Inflammatory macrophage treated with lipopolysaccharide for 4 hours (primary cell): ENCODE data around the gene NFKBIB.
"Not testable (repeated sequence)": the region's sequence is repeated elsewhere in the genome, so short reads cannot be mapped to it uniquely, and the experiment has no call there.

Experiments used
- DNase-seq: peaks from one replicate; pipeline ENCODE4 v3.0.0-alpha.2; 2020

Gene NFKBIB, protein sequence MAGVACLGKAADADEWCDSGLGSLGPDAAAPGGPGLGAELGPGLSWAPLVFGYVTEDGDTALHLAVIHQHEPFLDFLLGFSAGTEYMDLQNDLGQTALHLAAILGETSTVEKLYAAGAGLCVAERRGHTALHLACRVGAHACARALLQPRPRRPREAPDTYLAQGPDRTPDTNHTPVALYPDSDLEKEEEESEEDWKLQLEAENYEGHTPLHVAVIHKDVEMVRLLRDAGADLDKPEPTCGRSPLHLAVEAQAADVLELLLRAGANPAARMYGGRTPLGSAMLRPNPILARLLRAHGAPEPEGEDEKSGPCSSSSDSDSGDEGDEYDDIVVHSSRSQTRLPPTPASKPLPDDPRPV

DNA sequence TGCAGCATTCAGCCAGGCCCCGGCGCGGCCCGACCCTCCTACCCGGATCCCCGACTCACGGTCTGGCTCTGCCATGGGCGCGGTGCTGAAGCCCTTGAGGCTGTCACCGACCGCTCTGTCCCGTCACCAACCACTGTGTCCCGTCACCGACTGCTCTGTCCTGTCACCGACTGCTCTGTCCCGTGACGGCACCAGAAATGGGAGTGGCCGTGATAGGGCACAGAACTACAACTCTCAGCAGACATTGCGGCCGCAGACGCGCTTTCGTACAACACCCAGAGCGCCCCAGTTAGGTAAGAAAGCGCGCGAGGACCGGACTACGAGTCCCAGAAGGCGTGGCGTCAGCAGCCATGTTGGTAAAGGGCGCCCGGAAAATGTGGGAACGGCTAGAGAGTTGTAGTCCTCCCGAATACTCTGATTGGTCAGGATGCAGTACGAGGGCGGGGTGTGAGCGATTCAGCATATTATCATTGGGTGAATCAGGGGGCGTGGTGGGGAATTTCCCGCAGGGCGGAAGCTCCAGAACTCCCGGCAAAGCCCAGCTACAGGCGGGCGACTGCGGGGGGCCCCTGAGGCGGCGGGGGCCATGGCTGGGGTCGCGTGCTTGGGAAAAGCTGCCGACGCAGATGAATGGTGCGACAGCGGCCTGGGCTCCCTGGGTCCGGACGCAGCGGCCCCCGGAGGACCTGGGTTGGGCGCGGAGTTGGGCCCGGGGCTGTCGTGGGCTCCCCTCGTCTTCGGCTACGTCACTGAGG lies at the start of gene NFKBIB, which contains the start of gene SIRT2:
NFKBIB (plus strand) TSS at position 523 of the 755 bp plus-strand sequence; CDS start at position 587, 64 bp downstream.
SIRT2 (minus strand) TSS at position 172 of the 755 bp plus-strand sequence; CDS start at position 75, 97 bp downstream.
- DNase-seq: peak; percentile 100

DNA sequence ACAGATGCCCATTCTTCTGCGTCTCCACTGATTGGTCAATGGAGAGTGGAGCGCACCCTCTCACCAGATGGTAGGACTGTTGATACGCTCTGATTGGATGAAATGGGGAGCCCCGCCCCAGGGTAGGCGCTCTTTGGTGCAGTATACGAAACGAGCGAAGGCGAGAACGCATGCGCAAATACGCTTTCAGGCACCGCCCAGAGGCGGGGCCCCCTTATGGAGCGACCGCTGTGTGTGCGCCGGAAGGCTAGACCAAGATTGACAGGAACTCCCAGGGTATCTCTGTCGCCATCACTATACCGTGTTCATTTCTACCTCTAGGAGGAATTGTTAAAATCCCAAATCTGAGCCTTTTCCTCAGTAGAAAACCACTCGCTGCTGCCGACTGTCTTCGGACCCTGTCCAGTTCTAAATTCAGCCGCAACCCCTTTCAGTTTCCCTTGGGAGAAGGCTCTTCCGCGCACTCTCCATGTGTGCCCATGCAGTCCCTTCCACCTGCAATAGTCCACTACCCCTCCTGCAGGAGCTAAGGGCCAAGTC lies 49.3 kb upstream of the NFKBIB start:
- DNase-seq: no peak

DNA sequence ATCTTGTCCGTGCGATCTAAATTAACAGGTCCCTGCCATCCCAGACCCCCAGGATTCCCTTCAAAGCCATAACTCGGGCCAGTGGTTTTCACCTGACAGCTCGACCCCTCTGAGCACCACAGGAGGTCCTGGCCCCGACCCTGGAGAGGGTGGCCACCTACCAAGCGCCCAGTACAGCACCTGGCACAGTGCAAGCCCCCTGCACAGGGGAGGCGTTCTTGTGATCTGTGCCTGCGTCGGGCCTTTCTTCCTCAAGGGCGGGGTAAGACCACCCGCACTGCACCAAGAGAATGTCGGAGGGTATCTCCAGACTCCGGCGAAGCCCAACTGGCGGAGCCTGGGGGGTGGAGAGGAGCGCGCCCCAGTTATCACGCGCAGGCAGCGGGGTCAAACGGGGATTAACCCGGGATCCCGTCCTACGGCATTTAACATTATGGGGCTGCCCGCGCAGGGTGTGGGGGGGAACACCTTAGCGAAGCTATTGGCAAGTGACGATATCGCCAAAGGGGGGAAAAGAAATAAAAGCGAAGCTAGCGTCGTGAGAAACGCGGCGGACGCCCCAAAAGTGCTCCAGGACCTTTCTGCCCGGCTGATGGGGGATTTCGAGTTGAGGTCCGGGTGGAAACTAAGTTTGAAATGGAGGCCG lies 48.7 kb upstream of the NFKBIB start:
- peak; percentile 13 for DNase-seq

DNA sequence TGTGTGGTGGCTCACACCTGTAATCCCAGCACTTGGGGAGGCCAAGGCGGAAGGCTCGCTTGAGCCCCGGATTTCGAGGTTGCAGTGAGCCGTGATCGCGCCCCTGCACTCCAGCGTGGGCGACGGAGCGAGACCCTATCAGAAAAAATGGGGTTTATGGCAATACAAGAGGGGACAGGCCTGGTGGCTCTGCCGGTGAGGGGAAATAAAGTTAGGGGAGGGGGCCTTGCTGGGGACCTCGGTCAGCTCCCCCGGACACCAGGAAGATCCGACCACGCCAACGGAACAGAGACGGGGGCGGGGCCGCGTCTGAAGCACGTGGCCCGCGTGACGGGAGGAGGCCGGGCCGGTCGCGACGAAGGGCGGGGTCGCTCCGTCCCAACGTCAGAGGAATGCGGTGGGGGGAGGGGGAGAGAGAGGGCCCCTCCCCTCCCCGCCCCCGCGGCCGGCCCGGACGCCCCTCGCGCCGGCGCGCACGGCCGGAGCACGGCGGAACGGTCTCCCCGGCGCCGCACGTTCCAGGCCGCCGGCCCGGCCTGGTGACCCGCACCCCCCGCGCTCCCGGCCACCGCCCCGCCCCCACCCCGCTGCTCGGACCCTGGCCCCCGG lies 48.0 kb upstream of the NFKBIB start:
- peak; percentile 96 for DNase-seq

DNA sequence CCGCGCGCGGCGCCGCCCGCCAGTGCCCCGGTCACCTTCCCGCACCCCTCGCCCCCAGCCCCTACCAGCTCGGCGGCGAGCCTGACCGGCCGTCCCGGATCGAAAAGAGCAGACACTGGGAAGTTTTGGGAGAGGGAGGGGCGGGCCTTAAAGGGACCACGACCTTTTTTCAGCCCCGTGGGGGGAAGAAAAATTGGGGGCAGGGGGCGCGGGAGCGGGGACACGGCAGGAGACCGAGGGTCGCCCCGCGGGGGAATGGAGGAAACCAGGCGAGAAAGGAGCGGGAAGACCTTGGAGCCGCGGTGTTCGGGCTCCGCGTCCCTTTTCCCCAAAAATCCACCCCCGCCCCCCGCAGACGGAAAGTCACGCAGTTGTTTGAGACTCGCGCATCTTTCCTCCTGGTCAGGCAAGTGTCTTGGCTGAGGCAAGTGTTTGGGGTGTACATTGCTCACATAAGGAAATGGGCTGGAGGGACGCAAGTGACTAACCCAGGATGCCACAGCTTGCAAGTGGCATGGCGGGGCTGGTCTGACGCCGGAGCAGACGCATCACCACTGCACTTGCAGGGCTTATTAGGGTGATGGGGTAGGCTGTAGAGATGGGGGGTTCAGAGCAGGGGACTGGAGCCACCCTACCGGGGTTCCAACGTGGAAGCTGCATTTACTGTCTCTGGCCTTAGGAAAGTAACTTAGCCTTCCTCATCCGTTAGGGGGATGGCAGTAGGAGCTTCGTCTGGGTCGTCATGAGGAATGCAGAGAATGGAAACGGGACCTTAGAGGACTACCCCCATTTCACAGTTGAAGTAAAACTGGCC lies 47.3 kb upstream of the NFKBIB start:
- peak; percentile 75 for DNase-seq

DNA sequence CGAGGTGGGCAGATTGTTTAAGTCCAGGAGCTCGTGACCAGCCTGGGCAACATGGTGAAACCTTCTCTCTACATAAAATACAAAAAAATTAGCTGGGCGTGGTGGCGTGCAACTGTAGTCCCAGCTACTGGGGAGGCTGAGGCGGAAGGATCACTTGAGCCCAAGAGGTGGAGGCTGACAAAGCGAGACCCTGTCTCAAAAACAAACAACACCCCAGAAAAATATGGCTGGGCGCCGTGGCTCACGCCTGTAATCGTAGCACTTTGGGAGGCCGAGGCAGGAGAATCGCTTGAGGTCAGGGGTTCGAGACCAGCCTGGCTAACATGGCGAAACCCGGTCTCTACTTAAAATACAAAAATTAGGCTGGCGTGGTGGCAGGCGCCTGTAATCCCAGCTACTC lies 46.6 kb upstream of the NFKBIB start:
- no peak for DNase-seq

DNA sequence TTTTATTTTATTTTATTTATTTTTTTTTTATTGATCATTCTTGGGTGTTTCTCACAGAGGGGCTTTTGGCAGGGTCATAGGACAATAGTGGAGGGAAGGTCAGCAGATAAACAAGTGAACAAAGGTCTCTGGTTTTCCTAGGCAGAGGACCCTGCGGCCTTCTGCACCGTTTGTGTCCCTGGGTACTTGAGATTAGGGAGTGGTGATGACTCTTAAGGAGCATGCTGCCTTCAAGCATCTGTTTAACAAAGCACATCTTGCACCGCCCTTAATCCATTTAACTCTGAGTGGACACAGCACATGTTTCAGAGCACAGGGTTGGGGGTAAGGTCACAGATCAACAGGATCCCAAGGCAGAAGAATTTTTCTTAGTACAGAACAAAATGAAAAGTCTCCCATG lies 44.8 kb upstream of the NFKBIB start:
- DNase-seq: not testable (repeated sequence)

DNA sequence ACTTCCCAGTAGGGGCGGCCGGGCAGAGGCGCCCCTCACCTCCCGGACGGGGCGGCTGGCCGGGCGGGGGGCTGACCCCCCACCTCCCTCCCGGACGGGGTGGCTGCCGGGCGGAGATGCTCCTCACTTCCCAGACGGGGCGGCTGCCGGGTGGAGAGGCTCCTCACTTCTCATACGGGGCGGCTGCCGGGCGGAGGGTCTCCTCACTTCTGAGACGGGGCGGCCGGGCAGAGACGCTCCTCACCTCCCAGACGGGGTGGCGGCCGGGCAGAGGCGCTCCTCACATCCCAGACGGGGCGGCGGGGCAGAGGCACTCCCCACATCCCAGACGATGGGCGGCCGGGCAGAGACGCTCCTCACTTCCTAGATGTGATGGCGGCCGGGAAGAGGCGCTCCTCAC lies 44.0 kb upstream of the NFKBIB start:
- DNase-seq: not testable (repeated sequence)

DNA sequence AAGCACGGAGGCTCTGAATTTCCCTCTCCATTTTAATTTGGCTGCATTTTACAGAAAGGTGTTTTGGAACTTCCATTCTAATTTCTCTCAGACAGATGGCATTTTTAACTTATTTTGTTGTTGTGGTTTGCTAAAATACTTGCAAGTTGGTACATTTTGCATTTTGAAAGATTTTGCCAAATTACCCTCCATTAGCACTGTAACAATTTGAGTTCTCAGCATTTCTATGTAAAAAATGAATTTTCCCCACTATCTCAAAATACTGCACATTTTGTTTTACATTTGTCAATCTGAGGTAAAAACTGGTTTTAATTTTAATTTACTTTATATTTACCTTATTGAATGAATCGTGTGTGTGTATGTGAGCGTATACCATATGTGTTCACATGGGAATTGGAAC lies 43.0 kb upstream of the NFKBIB start:
- no peak for DNase-seq

DNA sequence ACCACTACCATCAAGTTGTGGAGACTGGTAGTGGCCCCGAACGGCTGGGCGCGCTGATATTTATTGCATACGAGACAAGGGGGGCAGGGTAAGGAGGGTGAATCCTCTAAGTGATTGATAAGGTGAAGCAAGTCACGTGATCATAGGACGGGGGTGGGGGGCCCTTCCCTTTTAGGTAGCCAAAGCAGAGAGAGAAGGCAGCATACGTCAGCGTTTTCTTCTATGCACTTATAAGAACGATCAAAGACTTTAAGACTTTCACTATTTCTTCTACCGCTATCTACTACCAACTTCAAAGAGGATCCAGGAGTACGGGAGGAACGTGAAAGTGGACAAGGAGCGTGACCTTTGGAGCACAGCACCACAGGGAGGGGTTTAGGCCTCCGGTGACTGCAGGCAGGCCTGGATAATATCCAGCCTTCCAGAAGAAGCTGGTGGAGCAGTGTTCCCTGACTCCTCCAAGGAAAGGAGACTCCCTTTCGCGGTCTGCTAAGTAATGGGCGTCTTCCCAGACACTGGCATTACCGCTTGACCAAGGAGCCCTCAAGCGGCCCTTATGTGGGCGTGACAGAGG lies 40.1 kb upstream of the NFKBIB start:
- DNase-seq: not testable (repeated sequence)

DNA sequence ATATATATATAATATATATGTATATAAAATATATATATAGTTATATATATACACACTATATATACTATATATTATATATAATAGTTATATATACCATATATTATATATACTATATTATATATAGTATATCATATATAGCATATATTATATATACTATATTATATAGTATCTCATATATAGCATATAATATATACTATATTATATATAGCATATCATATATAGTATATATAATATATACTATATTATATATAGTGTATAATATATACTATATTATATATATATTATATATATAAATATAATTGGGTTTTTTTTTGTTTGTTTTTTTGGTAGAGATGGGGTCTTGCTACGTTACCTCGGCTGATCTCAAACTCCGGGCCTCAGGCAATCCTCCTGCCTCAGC lies 38.4 kb upstream of the NFKBIB start:
- no peak for DNase-seq

DNA sequence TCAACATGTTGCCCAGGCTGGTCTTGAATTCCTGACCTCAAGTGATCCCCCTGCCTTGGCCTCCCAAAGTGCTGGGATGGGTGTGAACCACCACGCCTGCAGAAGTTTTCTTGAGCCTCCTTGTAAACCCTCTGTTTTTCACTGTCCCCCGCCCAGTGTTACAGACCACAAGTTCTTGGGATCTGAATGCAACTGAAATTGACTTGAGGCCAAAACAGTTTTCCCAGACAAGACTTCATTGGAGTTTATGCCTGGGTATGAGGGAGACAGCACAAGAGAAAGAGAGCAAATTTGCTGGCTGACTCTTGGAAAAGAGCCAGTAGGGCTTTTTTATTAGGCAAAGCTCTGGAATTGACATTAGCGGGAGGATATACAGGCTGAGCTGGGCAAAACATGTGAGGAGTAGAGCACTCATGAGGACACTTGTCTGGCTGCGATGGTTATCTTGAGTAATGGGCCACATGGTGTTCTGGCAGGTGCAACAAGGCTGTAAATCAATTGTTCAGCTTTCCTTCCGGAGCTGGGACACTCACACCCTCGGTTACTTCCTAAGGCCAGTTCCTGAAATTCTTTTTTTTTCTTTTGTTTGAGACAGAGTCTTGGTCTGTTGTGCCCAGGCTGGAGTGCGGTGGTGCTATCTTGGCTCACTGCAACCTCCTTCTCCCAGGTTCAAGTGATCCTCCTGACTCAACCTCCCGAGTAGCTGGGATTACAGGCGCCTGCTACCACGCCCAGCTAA lies 37.3 kb upstream of the NFKBIB start:
- DNase-seq: peak; percentile 12

DNA sequence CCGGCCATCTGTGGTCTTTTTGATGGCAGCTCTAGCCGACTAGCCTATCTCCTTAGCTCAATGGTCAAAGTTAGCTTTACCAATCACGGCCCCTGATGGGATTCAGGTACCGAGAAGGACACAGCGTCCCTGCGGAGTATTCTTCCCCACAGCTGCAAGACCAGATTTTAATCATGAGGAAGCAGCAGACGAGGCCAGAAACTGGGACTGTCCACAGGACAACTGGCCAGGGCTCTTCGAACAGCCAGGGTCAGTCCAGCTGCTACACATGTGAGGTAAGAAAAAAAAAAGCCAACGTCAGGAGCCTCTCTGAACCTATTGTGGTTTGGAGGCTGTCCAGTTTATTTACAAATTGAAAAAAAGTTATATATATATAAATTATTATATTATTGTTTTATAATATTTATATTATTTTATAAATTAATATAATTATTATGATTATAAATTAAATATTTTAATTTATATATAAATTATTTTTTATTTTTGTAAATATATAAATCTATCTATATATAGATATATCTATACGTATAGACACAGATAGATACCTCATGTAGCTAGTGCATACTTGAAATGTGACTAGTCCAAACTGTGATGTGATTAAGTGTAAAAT lies 32.5 kb upstream of the NFKBIB start:
- DNase-seq: no peak

DNA sequence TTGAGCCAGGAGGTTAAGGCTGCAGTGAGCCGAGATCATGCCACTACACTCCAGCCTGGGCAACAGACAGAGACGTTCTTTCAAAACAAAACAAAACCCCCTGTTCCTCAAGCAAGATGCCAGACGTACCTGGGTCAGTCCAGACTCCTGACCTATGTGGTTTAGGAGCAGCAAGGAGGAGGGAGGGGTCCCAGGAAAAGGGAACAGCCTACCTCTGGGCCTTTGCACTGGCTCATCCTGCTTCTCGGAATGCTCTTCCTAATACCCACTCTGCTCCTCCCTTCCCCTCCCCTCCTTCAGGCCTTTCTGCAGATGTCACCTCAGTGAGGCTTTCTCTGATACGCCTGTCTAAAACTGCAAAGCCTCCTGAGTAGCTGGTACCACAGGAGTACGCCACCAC lies 31.2 kb upstream of the NFKBIB start:
- no peak for DNase-seq

DNA sequence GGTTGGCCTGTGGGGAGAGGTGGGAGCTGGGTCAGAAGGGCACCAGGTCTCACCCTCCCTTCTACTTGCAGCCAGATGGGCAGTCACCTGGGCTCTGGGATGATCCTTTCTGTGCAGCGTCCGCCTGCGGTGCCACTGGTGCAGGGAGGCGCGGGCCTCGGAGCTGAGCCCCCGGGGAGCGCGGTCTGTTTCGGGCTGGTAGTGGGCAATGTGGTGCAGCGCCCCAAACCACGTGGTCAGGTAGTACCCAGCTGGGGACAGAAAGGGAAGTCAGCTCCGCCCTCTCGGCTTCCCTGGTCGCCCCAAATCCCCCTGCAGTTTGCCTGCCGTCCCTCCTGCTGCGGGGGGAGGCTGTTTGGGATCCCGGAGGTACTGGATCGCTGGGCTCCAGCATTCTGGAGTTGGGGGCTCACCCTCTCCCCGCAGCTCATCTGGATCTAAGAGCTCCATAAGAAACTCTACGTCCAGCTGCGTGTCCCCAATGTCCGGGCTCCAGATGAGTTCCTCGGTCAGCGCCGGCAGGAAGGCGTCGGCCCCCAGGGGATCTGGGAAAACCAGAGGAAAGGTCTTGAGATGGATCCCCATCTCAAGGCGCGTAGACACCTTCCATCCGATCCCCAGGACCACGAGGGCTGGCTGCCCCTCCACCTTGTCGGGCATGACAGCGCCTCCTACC lies 30.5 kb upstream of the NFKBIB start:
- DNase-seq: no peak

DNA sequence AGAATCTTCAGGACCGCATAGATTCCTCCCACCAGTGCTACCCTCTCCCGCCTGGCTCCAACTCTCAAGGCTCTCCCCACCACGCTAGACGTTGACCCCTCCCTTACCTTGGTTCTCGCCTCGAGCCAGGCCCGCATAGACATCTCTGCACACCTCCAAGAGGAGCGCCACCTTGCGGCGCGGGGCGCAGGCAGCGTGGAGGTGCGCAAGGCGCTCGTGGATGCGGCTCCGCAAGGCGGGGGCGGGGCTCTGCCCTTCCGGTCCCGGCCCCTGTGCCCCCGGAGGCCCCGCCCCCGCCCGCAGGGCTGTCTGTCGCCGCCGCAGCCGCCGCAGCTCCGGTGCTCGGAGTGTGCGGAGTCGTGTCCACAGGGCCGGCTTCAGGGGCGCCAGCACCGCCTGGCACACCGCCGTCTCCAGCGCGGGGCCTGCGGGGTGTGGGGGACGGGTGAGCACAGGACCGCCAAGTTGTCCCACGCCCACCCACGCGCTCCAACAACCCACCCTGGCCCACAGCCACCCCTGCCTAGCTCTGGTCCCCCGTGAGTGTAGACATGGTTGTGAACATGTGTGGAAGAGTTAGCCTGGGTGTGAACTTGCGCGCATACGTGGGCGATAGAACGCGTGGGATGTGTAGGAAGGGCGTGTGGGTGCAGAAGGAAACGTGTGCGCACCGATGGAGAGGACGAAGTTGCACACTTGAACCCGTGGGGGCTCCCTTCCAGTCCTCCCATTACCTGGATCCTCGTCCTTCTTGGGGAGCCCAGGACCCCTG lies 29.7 kb upstream of the NFKBIB start:
- peak; percentile 76 for DNase-seq

DNA sequence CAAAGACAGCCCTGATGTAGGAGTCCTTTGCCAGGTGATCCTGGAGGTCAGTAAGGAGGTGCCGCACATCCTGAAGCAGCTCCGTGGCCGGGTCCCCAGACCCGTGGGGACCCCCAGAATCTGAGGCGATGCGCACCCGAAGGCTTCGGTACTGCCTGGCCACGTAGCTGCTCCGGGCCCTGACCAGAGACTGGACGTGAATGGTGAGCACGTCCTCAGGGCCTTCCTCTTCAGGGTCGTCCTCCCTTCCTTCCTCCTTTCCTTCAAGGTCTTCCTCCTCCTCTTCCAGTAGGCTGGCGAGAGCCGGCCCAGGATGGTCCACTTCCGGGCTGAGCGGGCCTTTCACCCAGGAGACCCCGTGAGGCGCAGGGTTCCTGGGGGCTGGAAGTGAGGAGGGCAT lies 29.2 kb upstream of the NFKBIB start:
- DNase-seq: no peak

DNA sequence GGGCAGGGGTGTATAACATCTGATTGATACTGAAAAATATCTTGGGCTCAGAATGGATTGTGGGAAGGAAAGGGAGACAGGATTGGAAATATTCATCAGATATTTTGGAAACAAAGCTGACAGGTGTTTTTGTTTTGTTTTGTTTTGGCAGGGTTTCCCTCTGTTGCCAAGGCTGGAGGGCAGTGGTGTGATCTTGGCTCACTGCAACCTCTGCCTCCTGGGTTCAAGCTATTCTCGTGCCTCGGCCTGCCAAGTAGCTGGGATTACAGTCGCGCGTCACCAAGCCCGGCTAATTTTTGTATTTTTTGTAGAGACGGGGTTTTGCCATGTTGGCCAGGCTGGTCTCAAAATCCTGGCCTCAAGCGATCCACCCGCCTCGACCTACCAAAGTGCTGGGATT lies 26.4 kb upstream of the NFKBIB start:
- DNase-seq: not testable (repeated sequence)
